Fibroblast of lung (primary cell): ENCODE data around the gene PRIM1.

Experiments used
- EZH2 ChIP-seq: IDR thresholded peaks from 2 replicates; pipeline ENCODE4 v1.5.1; 2012; ENCODE audit warnings: low read length, control low read depth, mild to moderate bottlenecking; ENCODE audit errors: missing control alignments
- TF ChIP-seq, protein P1 (sequence below), 2 donors: IDR thresholded peaks in 1 of 2; conservative IDR thresholded peaks in 1 of 2; 1 replicate in 1 of 2; 2 replicates in 1 of 2; pipeline ENCODE4 v1.5.1; 2011 to 2012; ENCODE audit warnings: low read length in 2 of 2, control low read depth in 1 of 2, inconsistent platforms in 1 of 2, low read depth in 1 of 2, mild to moderate bottlenecking in 1 of 2

DNA sequence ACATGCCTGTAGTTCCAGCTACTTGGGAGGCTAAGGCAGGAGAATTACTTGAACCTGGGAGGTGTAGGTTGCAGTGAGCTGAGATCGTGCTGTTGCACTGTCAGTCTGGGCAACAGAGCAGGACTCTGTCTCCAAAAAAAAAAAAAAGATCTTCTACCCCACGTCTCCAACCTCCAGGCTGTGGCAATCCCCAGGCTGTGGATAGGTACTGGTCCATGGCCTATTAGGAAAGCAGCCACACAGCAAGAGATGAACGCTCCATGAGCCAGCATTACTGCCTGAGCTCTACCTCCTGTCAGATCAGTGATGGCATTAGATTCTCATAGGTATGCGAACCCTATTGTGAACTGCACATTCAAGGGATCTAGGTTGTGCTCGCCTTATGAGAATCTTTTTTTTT lies 58.0 kb downstream of the PRIM1 start:
- TF ChIP-seq, protein P1, sequence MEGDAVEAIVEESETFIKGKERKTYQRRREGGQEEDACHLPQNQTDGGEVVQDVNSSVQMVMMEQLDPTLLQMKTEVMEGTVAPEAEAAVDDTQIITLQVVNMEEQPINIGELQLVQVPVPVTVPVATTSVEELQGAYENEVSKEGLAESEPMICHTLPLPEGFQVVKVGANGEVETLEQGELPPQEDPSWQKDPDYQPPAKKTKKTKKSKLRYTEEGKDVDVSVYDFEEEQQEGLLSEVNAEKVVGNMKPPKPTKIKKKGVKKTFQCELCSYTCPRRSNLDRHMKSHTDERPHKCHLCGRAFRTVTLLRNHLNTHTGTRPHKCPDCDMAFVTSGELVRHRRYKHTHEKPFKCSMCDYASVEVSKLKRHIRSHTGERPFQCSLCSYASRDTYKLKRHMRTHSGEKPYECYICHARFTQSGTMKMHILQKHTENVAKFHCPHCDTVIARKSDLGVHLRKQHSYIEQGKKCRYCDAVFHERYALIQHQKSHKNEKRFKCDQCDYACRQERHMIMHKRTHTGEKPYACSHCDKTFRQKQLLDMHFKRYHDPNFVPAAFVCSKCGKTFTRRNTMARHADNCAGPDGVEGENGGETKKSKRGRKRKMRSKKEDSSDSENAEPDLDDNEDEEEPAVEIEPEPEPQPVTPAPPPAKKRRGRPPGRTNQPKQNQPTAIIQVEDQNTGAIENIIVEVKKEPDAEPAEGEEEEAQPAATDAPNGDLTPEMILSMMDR (conservative IDR thresholded peaks at IDR 0.05 in 1 of 2, IDR thresholded peaks at IDR 0.05 in 1 of 2; ENCODE audit: low read depth in 1 of 2, low read length in 2 of 2), result no peak
- no peak for TF ChIP-seq EZH2
